Occipital lobe (tissue), 2 donors: ENCODE results near the gene RAB36. TPM values are rescaled to one million over a fixed set of nuclear protein-coding genes. Genes with fewer than 3 reads are reported as not detected.

ENCODE experiments used
- DNase-seq: peaks from one replicate; lab custom pipeline; 2025; lab: John Stamatoyannopoulos, UW
- total RNA-seq: library from RNA; depleted of rRNA; stranded (reverse); fragments of >200 nt; gene quantifications from one replicate; pipeline ENCODE4 v1.2.3, GENCODE V29; 2014

Gene RAB36
- total RNA-seq, 1 donor from 2014 or later = 5.9 TPM

- no peak for DNase-seq
Measured at GRCh38 chr22:23180893-23181720, 35.8 kb downstream of the RAB36 start.

- DNase-seq = no peak
Measured at GRCh38 chr22:23181721-23182308, 36.5 kb downstream of the RAB36 start.

GRCh38 chr22:23182309-23183060 is 37.2 kb downstream of the RAB36 start:
- no peak for DNase-seq

DNA sequence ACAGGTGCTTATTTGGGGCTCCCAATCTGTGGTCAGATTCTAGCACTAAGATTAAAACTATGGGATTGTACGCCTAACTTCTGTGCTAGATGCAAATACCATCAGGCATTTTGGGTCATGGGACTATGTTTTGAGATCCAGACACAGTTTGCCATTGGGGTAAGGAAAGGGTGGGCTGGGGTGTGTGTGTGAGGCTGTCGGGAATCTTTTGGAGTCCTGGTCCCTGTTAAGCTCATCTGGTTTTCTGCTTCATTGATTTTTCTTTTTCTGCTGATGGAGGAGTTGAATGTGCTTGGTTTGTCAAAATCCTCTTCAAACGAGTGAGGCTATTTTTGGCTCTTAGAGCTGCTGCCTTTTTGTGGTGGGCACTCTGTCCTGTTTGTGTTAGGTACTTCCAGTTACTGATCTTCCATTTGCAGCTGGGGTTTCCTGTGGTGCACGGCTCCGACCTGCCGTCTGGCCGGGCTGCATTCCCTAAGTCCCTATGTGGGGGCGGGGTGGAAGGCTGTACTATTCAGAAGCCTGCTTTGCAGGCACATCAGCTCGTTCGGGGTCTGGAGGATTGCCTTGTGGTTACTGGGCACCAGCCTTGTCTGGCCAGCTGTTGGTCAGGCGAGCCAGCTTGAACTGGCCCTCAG is 37.9 kb downstream of the RAB36 start:
- DNase-seq = peak; percentile 58

DNA sequence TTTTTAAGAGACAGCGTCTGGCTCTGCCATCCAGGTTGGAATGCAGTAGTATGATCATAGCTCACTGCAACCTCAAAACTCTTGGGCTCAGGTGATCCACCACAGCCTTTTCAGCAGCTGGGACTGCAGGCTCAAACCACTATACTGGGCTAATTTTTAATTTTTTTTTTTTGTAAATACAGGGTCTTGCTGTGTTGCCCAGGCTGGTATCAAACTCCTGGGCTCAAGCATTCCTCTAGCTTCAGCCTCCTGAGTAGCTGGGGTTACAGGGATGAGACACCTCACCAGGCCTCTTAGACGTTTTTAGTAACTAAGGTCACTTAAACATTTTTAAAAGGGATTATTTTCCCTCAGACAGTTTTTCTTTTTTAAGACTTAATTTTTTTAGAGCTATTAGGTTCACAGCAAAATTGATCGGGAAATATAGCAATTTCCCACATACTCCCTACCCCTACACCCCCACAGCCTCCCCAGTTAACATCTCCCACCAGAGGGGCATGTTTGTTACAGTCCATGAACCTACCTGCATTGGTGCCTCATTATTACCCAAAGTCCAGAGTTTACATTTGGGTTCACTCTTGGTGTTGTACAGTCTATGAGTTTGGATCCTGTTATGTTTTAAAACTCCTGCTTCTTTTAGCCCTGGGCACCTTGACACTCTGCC is 39.0 kb downstream of the RAB36 start:
- no peak for DNase-seq

DNA sequence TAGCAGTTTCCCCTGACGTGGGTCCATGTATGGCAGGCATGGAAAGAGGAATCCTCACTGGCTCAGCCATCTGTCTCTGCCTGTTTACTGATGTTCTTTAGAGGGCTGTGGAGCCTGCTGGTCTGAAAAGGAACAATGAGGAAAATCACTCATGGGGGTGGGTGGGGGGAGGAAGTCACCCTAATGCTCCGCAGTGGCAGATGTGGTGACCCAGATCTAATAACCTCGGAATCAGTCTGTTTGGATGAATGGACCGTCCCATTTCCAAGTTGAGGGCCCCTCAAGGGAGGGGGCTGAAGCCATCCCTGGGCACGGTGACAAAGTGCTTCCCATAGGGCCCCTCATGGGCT is 39.5 kb downstream of the RAB36 start:
- no peak for DNase-seq

DNA sequence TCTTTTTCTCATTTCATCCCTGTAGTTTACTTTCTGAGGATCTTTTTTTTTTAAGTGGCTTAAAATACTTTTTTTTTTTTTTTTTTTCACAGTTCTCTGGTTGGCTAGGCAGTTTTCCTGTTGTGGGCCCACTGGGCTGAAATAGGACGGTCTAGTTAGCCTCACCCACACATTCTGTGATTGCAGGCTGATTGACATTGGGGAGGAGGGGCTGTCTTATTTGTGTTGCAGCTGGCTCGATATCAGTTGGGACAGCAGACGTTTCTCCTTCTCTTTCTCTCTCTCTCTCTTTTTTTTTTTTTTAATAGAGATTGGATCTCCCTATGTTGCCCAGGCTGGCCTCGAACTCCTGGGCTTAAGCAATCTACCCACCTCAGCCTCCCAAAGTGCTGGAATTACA is 41.9 kb downstream of the RAB36 start:
- DNase-seq = no peak

- DNase-seq = no peak
Measured at GRCh38 chr22:23187871-23188700, 42.8 kb downstream of the RAB36 start.

- no peak for DNase-seq
Measured at GRCh38 chr22:23190526-23190925, 45.2 kb downstream of the RAB36 start.

GRCh38 chr22:23192133-23192532 is 46.9 kb downstream of the RAB36 start:
- DNase-seq = no peak

GRCh38 chr22:23192558-23192957 is 47.3 kb downstream of the RAB36 start:
- no peak for DNase-seq

GRCh38 chr22:23193196-23193827 is 48.0 kb downstream of the RAB36 start:
- DNase-seq = no peak

DNA sequence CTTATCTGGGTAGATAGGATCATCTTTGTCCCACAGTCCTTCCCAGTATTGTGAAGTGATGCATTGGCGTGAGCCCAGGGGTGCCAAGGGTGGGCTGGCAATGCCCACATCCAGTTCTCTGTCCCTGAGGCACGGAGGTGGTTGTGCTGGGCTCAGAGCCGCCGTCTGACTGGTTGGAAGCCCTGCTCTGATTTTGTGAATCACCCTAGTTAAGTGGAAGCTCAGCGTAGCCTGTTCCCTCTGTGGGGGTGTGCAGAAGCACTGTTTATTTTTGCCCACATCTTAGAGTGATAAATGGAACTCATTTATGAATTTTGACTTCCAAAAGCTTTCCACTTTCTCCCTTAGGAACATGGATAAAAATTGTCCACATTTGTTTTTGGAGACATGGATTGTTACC is 48.6 kb downstream of the RAB36 start:
- DNase-seq = peak; percentile 52

DNA sequence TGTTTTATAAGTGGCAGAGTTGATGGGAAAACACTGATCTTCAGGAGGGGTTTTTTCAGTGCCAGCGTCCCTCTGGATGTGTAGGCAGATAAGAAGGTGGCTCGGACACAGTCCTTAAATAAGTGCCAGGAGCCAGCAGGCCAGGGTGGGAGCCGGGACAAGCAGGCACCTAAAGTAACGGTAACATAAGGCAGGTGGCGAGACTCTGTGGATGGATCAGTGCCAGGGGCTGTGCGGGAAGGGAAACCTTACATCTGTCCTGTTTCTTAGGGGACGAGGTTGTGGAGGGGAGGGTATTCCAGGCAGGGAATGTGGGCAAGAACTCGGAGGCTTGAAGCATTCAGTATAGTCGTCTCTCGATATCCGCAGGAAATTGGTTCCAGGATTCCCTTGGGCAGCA is 50.9 kb downstream of the RAB36 start:
- no peak for DNase-seq

DNA sequence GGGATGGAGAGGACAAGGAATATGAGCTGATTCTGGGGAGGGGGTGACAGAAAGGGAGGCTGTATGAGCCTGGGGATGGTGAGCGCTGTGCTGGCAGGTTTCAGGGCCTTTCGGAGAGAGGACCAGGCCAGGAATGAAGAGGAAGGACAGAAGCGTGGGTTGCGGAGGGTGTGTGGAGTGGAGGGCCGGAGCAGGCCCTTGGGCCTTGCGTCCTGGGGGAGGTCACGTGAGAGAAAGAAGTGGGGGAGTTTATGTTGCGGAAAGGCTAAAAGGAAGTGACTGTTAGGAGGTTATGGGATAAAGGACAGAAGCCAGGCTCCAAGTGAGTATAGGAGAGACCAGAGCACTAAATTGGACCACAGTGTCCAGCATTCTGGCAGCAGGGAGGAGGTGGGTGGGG is 52.6 kb downstream of the RAB36 start:
- DNase-seq = no peak

DNA sequence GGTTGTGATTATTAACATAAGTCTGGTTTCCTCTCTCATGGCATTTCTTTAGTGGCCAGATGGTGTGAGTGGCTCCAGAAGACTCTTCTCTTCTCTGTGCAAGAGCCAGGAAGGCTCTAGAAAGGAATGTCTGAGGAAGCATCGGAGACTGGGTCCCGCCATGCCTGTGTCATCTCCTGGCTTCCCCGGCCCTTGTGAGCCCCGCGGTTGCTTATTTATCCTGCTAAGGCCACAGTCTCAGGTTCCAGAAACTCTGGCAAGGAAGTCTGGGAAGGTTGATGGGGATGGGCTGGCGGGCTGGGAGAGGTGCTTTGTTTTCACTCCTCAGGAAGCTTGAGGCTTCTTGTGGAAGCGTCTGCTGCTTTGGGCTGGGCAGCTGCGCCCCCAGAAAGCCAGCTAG is 53.9 kb downstream of the RAB36 start:
- DNase-seq = no peak

- no peak for DNase-seq
Measured at GRCh38 chr22:23200898-23201297, 55.6 kb downstream of the RAB36 start.

GRCh38 chr22:23202812-23203451 is 57.7 kb downstream of the RAB36 start:
- DNase-seq = no peak

- no peak for DNase-seq
Measured at GRCh38 chr22:23203452-23204124, 58.3 kb downstream of the RAB36 start.
